PC-3 (cell line): Measurements from ENCODE around the gene PDE9A. TPM values are rescaled to one million over a fixed set of nuclear protein-coding genes. Genes with fewer than 3 reads are reported as not detected.

Source experiments
- ATAC-seq: fragments of 200-7000 bp; cut with Tn5 transposase; 2 replicates; pipeline ENCODE4 v1.9.1; 2020; ENCODE audit warnings: mild to moderate bottlenecking, moderate library complexity
- BruUV-seq: library from RNA; stranded (reverse); fragments of 400-500 nt; replicated peaks from 2 replicates; lab custom pipeline; 2021; lab: Mats Ljungman, UMichigan
- CTCF ChIA-PET: fragments of 300-600 bp; sonication (Branson Sonifier 250); formaldehyde crosslinking; loops from one replicate; lab custom pipeline; 2022; ENCODE audit warnings: antibody characterized with exemption; lab: Charles Lee
- POLR2A ChIA-PET: fragments of 300-600 bp; sonication (Branson Sonifier 250); formaldehyde crosslinking; loops from one replicate; lab custom pipeline; 2022; ENCODE audit warnings: antibody characterized with exemption; ENCODE audit not compliant: unreplicated experiment; lab: Charles Lee
- DNase-seq: peaks from one replicate; pipeline ENCODE4 v3.0.0-alpha.2; 2015
- H2AFZ ChIP-seq: fragments of 300-600 bp; sonication (generic); 2 replicates; pipeline ENCODE4 v1.6.0; 2016; ENCODE audit warnings: antibody characterized with exemption, low read length
- H3F3A ChIP-seq: fragments of 300-600 bp; sonication (generic); one replicate; pipeline ENCODE4 v1.6.0; 2017; ENCODE audit warnings: antibody characterized with exemption, low read length, control low read depth, mild to moderate bottlenecking; ENCODE audit not compliant: unreplicated experiment
- H3K27ac ChIP-seq: fragments of 300-600 bp; sonication (generic); 2 replicates; pipeline ENCODE4 v1.5.1; 2016; ENCODE audit warnings: mild to moderate bottlenecking, low read length
- H3K27me3 ChIP-seq: fragments of 300-600 bp; sonication (generic); 2 replicates; pipeline ENCODE4 v1.6.1; 2016; ENCODE audit warnings: low read length, mixed read lengths
- H3K36me3 ChIP-seq: fragments of 300-600 bp; sonication (generic); 2 replicates; pipeline ENCODE4 v1.6.1; 2016; ENCODE audit warnings: low read depth, mixed run types, low read length, mixed read lengths
- H3K4me1 ChIP-seq: fragments of 300-600 bp; sonication (generic); 2 replicates; pipeline ENCODE4 v1.5.1; 2016; ENCODE audit warnings: low read length; ENCODE audit not compliant: insufficient read depth
- H3K4me2 ChIP-seq: fragments of 300-600 bp; sonication (generic); 2 replicates; pipeline ENCODE4 v1.6.0; 2016; ENCODE audit warnings: low read length
- H3K4me3 ChIP-seq: fragments of 300-600 bp; sonication (generic); 2 replicates; pipeline ENCODE4 v1.5.1; 2016; ENCODE audit warnings: mild to moderate bottlenecking, low read length, mixed read lengths
- H3K79me2 ChIP-seq: fragments of 300-600 bp; sonication (generic); 2 replicates; pipeline ENCODE4 v1.6.1; 2017; ENCODE audit warnings: low read length, mixed read lengths
- H3K9ac ChIP-seq: fragments of 300-600 bp; sonication (generic); 2 replicates; pipeline ENCODE4 v1.6.0; 2016; ENCODE audit warnings: mild to moderate bottlenecking, low read length
- H3K9me2 ChIP-seq: fragments of 300-600 bp; sonication (generic); replicated peaks from 2 replicates; pipeline ENCODE4 v1.6.1; 2016; ENCODE audit warnings: mixed run types, low read length, mixed read lengths
- H3K9me3 ChIP-seq: fragments of 300-600 bp; sonication (generic); 2 replicates; pipeline ENCODE4 v1.6.1; 2016; ENCODE audit warnings: low read length, mixed read lengths
- H4K20me1 ChIP-seq: fragments of 300-600 bp; sonication (generic); 2 replicates; pipeline ENCODE4 v1.6.1; 2016; ENCODE audit warnings: low read length, mixed read lengths
- EZH2 ChIP-seq: fragments of 300-600 bp; sonication (generic); IDR thresholded peaks from one replicate; pipeline ENCODE4 v1.6.1; 2017; ENCODE audit warnings: antibody characterized with exemption, mild to moderate bottlenecking, low read length; ENCODE audit not compliant: unreplicated experiment
- EZH2phosphoT487 ChIP-seq: fragments of 300-600 bp; sonication (generic); IDR thresholded peaks from 2 replicates; pipeline ENCODE4 v1.6.1; 2018; ENCODE audit warnings: mild to moderate bottlenecking, antibody characterized with exemption, low read length, borderline replicate concordance
- intact Hi-C: fragments of 100-400 bp; cut with micrococcal nuclease; formaldehyde crosslinking; loops from 2 replicates; pipeline ENCODE4 v1.9.0; 2023
- total RNA-seq: library from RNA; depleted of rRNA; stranded (reverse); fragments of >200 nt; gene quantifications from 2 replicates; pipeline ENCODE4 v1.2.3, GENCODE V29; 2014
- TF ChIP-seq, protein P1 (sequence below): fragments of 300-600 bp; sonication (generic); conservative IDR thresholded peaks from 2 replicates; pipeline ENCODE4 v1.5.1; 2017; ENCODE audit warnings: antibody characterized with exemption, low read depth, mild to moderate bottlenecking, low read length

The PDE9A gene
- total RNA-seq, 1 experiment from 2014 or later: 0.33 TPM

DNA sequence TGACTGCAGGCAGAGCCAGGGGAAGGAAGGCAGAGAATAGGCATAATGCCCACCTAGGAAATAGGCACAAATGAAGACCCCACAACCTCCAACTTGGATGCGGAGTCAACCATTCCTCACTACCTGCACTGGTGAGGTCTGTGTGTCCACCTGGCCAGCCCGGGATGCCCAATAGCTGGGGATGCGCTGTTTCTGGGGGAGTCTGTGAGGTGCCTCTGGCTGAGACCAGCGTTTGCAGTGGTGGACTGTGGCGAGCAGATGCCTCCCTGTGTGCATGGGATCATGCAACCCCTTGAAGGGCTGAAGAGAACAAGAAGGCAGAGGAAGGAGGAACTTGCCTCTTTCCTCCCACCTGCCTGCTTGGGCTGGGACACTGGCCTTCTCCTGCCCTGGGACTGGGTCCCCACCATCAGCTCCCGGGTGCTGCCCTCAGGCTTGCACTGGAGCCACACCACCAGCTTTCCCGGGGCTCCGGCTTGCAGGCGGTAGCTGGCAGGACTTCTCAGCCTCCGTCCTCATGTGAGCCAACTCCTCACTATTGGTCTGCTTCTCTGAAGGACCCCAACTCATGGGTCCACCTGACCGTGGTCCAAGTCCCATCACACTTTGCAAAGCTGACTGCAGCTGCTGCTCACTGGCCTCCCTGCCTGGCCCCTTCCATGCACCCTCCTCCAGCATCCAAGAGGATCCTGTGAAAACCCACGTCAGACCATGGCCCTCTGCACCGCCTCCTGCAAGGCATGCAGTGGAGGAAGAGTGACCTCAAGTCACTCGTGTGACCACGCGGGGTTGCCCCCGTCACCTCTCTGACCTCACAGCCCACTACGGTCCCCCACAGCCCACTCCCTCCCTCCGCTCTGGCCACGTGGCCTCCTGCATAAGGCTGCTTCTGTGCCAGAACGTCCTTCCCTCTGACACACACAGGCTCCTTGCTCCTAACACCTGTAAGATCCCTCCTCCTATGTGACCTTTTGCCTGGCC lies 2.7 kb upstream of the PDE9A start:
- H2AFZ ChIP-seq: no peak overlapping the region
- H3K9ac ChIP-seq: no peak overlapping the region
- POLR2A ChIA-PET: no interaction called here
- no TSS peak for BruUV-seq
- H3K27ac ChIP-seq: no peak overlapping the region
- CTCF ChIA-PET: no interaction called here
- H3K79me2 ChIP-seq: no peaks in the 10 kb centered on the region
- H4K20me1 ChIP-seq: no peaks in the 10 kb centered on the region
- peaks cover 12% of the 10 kb centered on the region for H3K4me1 ChIP-seq
- DNase-seq: no peak
- H3K9me3 ChIP-seq: no peaks in the 10 kb centered on the region
- no peaks in the 10 kb centered on the region for H3K9me2 ChIP-seq
- H3K36me3 ChIP-seq: no peaks in the 10 kb centered on the region
- no peak for ATAC-seq
- H3K4me2 ChIP-seq: no peak overlapping the region
- H3K27me3 ChIP-seq: peaks cover 48% of the 10 kb centered on the region
- H3F3A ChIP-seq: no peaks in the 10 kb centered on the region
- H3K4me3 ChIP-seq: no peak overlapping the region
- TF ChIP-seq EZH2phosphoT487 (no peak), EZH2 (no peak)
- TF ChIP-seq, protein P1, sequence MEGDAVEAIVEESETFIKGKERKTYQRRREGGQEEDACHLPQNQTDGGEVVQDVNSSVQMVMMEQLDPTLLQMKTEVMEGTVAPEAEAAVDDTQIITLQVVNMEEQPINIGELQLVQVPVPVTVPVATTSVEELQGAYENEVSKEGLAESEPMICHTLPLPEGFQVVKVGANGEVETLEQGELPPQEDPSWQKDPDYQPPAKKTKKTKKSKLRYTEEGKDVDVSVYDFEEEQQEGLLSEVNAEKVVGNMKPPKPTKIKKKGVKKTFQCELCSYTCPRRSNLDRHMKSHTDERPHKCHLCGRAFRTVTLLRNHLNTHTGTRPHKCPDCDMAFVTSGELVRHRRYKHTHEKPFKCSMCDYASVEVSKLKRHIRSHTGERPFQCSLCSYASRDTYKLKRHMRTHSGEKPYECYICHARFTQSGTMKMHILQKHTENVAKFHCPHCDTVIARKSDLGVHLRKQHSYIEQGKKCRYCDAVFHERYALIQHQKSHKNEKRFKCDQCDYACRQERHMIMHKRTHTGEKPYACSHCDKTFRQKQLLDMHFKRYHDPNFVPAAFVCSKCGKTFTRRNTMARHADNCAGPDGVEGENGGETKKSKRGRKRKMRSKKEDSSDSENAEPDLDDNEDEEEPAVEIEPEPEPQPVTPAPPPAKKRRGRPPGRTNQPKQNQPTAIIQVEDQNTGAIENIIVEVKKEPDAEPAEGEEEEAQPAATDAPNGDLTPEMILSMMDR: no peak
- intact Hi-C loops: loop anchor here (5.0 kb wide), 1 partner anchor 167 kb away; no protein-coding TSS in a partner anchor

DNA sequence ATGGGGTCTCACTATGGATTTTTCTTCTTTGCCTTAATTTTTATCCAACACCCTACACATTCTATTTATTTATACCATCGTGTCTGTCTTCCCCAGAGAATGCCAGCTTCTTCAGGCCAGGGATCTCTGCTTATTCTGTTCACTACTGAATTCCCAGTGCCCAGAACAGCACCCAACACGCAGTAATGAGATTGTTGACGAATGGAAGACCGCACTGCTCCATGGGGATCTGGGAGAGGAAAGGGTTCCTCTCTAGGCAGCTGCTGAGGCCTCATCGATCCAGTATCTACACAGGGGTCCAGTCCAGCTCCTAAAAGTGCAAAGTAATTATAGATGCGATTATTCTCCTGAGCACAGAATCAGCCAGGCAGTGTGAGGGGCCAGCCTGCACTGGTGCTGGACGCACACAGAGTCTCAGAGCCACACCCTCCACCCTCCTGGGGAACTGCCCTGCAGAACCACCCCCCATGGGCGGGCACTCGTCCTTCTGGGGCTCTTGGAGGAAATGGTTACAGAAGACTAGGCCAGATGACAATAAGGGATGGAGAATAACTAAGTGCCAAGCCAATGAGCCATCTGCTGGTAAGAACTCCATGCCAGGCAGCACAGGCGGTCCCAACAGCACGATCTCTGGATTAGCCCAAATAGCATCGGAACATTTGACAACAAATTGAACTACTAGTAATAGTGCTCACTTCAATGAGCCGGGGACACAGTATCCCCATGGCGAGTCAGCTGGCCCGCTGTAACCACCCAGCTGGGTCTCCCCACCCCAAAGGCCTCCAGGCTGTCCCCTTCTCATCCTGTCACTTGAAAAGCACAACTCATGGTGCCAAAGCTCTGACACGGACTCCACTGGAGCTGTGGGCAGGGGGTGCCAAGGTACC lies 1.7 kb upstream of the PDE9A start:
- peaks cover 23% of the 10 kb centered on the region for H3K4me1 ChIP-seq
- no TSS peak for BruUV-seq
- H4K20me1 ChIP-seq: no peaks in the 10 kb centered on the region
- H3K9me2 ChIP-seq: no peaks in the 10 kb centered on the region
- no peak overlapping the region for H3K4me3 ChIP-seq
- H3K79me2 ChIP-seq: no peaks in the 10 kb centered on the region
- intact Hi-C loops: loop anchor here (5.0 kb wide), 1 partner anchor 166 kb away; no protein-coding TSS in a partner anchor
- peaks cover 58% of the 10 kb centered on the region for H3K27me3 ChIP-seq
- POLR2A ChIA-PET: no interaction called here
- H3K36me3 ChIP-seq: no peaks in the 10 kb centered on the region
- H3K4me2 ChIP-seq: no peak overlapping the region
- H3K27ac ChIP-seq: no peak overlapping the region
- no peak overlapping the region for H2AFZ ChIP-seq
- DNase-seq (no peak), ATAC-seq (no peak)
- H3K9me3 ChIP-seq: no peaks in the 10 kb centered on the region
- CTCF ChIA-PET: interaction anchor here (0.5 kb wide), 1 partner anchor 342 kb away, joined by 5 read pairs; no protein-coding TSS in a partner anchor
- H3K9ac ChIP-seq: no peak overlapping the region
- TF ChIP-seq EZH2: no peak
- TF ChIP-seq, protein P1: no peak
- no peak for TF ChIP-seq EZH2phosphoT487
- H3F3A ChIP-seq: no peaks in the 10 kb centered on the region
